Measurements from ENCODE around the gene AGK.
A peak's percentile ranks its signal among the peaks of the same experiment; 100 is the strongest.
"Not testable (repeated sequence)": the region's sequence is repeated elsewhere in the genome, so short reads cannot be mapped to it uniquely, and the experiment has no call there.

AGK gene

GRCh38 chr7:141587304-141587703, 36.1 kb downstream of the AGK start:
- DNase-seq (ENCODE audit: low spot score), result no peak

- no peak for DNase-seq (ENCODE audit: low spot score)
These were observed 37.7 kb downstream of the AGK start for GRCh38 chr7:141588912-141589311.

GRCh38 chr7:141590071-141590470, 38.9 kb downstream of the AGK start:
- DNase-seq (ENCODE audit: low spot score), result no peak

- no peak for DNase-seq (ENCODE audit: low spot score)
These were observed 39.5 kb downstream of the AGK start for GRCh38 chr7:141590666-141591065.

GRCh38 chr7:141593134-141593533, 41.9 kb downstream of the AGK start:
- DNase-seq (ENCODE audit: low spot score), result peak; percentile 2

- no peak for DNase-seq (ENCODE audit: low spot score)
These were observed 46.8 kb downstream of the AGK start for GRCh38 chr7:141597966-141598365.

- DNase-seq (ENCODE audit: low spot score), result no peak
These were observed 47.2 kb downstream of the AGK start for GRCh38 chr7:141598408-141598807.

- no peak for DNase-seq (ENCODE audit: low spot score)
These were observed 49.2 kb downstream of the AGK start for GRCh38 chr7:141600168-141601006.

- DNase-seq (ENCODE audit: low spot score), result no peak
These were observed 58.4 kb downstream of the AGK start for GRCh38 chr7:141609576-141609975.

- no peak for DNase-seq (ENCODE audit: low spot score)
These were observed 59.5 kb downstream of the AGK start for GRCh38 chr7:141610671-141611070.

GRCh38 chr7:141612861-141613260, 61.7 kb downstream of the AGK start:
- no peak for DNase-seq (ENCODE audit: low spot score)

GRCh38 chr7:141617280-141617679, 66.1 kb downstream of the AGK start:
- DNase-seq (ENCODE audit: low spot score), result no peak

GRCh38 chr7:141619745-141620144, 68.5 kb downstream of the AGK start:
- DNase-seq (ENCODE audit: low spot score), result no peak

GRCh38 chr7:141624763-141625162, 73.6 kb downstream of the AGK start:
- no peak for DNase-seq (ENCODE audit: low spot score)

- DNase-seq (ENCODE audit: low spot score), result no peak
These were observed 79.4 kb downstream of the AGK start for GRCh38 chr7:141630621-141631020.

GRCh38 chr7:141631525-141631924, 80.3 kb downstream of the AGK start:
- DNase-seq (ENCODE audit: low spot score), result no peak

- no peak for DNase-seq (ENCODE audit: low spot score)
These were observed 82.9 kb downstream of the AGK start for GRCh38 chr7:141634065-141634464.

- no peak for DNase-seq (ENCODE audit: low spot score)
These were observed 84.8 kb downstream of the AGK start for GRCh38 chr7:141636053-141636452.

- no peak for DNase-seq (ENCODE audit: low spot score)
These were observed 89.1 kb downstream of the AGK start for GRCh38 chr7:141640239-141640840.

- no peak for DNase-seq (ENCODE audit: low spot score)
These were observed 90.7 kb downstream of the AGK start for GRCh38 chr7:141641876-141642275.

- no peak for DNase-seq (ENCODE audit: low spot score)
These were observed 94.0 kb downstream of the AGK start for GRCh38 chr7:141645188-141645587.

- no peak for DNase-seq (ENCODE audit: low spot score)
These were observed 95.7 kb downstream of the AGK start for GRCh38 chr7:141646826-141647480.

- not testable (repeated sequence) for DNase-seq (ENCODE audit: low spot score)
These were observed 96.5 kb downstream of the AGK start for GRCh38 chr7:141647701-141648100.

Data from cerebellar cortex (tissue), 1 donor.